ENCODE measurements around the gene KRT75. TPM values are rescaled to one million over a fixed set of nuclear protein-coding genes. Genes with fewer than 3 reads are reported as not detected.

The KRT75 gene
- polyA plus RNA-seq, 10 donors = 0.25 TPM; not detected in 9

DNA sequence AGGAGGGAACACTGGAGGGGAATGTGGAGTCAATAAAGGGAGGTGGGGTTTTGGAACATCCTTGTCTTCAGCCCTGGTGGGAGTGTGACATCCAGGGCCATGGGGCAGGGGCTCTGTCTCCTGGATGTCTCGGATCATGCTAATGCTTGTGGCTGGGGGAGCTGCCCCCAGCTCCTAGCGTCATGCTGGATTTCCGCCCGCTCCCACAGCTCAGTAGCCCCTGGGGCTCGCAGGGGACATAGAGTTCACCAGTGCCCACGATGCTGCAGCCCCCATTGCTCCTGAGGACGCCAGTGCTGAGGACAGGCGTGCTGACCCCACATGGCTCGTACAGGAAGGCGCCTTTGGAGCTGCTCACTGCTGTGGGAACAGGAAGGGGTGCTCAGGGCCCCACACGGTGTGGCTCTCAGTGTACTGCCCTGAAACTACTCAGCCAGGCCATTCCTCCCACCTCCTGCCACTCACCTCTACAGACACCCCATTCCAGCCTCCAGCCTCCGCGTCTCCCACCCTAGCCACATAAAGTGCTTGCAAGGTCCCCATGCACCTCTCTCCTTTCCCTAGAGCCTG lies 39.2 kb downstream of the KRT75 start:
- no peak for DNase-seq

DNA sequence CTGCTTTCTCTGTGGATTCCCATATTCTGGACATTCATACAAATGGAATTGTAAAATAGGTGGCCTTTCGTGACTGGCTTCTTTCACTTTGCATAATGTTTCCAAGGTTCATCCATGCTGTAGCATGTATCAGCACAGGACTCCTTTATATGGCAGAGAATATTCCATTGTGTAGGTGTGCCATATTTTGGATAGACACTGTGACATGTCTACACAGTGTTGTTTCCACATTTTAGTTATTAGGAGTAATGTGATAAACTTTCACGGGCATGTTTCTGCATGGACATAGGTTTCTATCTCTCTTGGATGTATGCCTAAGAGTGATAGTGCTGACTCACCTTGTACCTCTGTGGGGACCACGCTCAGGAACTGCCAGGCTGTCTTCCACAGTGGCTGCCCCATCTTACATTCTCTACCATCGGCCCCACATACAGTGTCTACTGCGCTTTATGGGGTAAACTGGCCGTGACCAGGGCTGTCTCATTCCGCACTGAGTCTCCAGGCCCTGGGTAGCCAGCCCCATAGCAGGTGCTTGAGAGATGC lies 41.6 kb downstream of the KRT75 start:
- DNase-seq = no peak

DNA sequence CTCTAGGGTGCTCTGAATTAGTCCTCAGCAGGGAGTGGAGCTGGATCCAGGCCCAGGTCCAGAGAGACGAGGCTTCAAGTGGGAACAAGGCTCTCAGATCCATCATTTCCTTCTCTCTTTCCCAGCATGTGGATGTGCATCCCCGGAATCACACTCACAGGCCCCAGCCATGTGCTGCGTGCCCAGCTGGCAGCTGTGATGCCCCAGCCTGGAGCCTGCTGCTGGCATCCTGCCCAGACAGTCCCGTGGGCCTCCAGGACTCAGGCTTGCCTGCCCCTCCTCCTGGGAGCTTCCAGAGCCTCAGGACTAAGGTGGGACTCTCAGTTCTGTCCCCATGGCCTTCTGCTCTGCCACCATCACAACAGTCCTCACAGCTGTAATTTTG lies 42.6 kb downstream of the KRT75 start:
- peak; percentile 29 to 52 (median 33) for DNase-seq

DNA sequence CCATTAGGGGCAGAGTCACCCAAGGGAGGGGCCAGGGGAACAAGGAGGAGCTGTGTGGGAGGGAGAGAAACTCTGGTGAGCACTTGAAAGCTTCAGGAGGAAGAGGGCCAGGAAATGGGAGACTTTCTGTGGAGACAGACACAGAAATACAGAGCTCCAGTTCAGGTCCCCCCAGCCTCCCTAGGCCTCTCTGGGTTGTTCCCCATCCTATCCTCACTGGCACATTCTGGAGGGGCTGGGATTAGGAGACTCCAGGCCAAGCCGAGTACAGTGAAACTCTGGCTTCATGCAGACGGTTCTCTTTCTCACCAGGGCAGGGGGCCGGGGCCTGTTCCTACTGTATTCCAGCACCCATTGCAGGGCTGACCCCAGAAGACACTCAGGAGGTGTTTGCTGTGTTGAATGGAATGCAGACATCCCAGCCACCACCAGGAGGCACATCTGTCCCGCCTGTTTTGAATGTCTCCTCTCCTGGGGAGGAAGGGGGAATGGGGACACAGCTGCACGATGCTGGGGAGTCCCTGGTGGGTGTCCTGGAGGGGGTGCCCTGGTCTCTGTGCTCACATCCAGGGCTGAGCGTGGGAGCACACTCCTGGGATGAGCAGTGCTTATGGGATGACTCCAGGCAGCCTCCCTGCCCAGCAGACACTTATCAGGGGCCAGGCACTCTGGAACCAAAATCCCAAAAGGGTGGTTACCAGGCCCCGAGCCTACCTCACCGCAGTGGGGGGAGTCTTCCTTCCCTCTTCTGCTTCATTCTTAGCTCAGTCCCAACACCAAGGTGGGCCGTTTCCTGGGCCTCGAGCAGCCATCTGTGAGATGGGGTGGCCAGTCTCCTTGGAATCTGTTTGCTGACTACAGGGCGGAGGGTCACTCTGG lies 43.2 kb downstream of the KRT75 start:
- DNase-seq = peak in 1 of 3 donors; percentile 15

DNA sequence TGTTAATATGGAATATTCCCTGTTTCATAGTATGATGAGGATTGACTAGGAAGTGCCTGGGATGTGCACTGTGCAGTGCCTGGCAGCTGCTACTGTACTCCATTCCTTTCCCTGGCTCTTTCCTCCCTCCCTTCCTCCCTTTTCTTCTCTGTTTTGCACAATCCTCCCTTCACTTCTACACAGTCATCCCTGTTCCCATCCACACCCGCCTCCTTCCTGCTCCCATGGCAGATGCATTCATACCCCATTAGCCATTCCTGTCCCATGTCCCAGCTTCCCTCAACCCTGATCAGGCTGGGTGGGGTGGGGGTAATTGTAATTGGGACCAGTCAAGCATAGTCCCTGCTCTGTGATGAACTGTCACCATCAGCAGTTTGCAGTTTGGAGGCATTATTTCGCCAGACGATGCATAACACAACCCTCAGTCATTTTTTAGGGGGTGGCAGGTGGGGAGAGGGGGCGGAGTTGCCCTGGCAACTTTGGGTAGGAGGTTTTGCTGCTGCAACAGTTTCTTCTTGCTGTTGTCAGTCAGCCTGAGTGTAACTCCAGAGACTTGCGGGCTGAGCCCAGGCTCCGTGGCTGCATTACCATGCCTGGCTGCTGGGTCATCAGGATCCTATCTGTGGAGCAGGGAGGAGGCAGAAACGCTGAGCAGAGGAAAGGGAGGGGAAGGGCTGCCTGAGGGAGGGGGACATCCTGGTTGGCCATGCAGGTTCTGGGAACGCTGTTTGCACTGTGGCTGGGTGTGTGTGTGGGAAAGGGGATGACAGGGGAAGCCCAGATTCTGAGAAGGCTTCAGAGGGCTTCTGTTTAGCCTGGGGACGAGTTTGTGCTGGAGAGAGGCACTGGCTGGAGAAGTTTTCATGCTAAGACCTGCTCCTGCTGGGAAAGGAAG lies 44.6 kb downstream of the KRT75 start:
- no peak for DNase-seq

DNA sequence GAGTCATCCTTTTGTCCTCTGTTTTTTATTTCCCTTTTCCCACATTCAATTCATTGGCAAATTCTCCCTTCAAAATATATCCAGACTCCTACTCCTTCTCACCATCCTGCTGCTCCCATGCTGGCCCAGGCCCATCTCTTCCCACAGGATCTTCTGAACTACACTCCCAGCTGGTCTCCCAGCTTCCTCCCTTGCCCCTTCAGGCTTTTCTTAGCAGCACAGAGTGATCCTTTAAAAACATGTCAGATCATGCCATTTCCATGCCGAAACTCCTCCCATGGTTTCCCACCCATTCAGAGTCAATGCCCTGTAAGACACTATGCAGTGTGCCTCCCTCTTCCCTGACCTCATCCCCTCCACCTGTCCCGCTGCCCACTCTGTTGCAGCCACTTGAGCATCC lies 46.3 kb downstream of the KRT75 start:
- DNase-seq = no peak

DNA sequence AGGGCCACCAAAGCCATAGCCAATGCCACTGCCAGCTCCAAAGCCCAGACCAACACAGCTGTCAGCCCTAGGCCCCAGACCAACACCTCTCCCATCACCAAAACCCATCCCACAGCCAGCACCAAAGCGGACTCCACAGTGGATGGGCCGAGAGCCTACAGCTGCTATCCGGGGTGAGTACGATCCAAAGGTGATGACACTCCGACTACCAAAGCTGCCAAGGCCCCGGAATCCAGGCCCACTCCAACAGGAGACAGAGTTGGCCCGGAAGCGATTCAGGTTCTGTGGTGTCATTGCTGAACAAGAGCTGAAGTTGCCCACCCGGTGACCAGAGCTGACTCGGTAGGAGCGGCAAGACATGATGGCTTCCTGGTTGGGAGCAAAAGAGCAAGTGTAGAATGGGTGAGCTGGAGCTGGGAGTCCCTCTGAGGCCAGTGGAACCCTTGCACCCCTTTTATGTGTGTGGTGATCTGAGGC lies 48.9 kb downstream of the KRT75 start, which contains the start of gene KRT84:
TSS of gene KRT84 (minus strand) at position 427 of the 477 bp plus-strand sequence. CDS start at position 360, 67 bp downstream.
- DNase-seq = no peak

DNA sequence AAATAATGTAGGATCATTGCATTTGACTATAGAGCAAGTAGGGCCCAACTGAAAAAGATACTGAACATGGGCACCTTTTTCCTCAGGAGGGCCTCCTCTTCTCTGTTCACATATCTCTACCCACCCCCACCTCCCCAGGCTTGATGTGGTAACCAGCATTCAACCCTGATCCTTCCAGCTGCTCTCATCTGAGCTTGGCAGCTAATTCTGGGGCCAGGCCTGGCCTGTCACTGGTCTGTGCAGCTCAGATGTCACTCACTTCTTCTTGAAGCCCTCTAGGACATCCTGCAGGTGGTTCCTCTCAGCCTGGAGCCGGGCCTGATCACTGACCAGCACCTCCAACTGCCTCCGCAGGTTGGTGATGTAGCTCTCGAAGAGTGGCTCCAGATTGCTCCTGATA lies 50.8 kb downstream of the KRT75 start:
- no peak for DNase-seq

DNA sequence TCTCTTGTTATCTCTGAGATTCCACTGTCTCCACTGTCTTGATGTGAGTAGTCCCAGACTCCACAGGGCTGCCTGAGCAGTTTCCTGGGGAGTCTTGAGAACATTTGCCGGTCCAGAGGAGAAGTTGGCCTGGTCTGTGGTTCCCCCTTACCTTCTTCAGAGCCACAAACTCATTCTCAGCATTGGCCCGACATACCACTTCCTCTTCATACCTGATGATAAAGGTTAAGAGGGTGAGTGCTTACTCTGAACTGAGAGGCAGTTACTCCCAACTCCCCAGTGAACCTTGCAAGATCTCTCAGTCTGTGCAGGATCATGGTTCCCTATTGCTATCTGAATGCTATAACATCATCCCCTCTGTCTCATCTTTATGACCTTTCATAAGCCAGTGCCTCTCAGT lies 51.3 kb downstream of the KRT75 start:
- DNase-seq = no peak

DNA sequence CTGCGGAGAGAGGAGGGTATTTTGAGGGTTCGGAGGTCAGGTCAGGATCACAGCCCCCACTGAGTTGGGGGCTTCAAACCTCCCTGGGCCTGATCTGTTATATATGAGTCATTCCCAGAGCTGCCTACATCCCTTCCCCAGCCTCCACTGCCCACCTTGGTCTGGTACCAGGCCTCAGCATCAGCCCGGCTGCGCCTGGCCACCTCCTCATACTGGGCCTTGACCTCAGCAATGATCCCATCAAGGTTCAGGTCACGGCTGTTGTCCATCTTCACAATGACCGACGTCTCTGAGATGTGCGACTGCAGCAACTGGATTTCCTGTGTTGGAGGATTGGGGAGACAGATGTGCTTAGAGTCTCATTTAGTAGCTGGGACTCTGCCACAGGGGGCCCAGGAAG lies 53.0 kb downstream of the KRT75 start:
- no peak for DNase-seq

DNA sequence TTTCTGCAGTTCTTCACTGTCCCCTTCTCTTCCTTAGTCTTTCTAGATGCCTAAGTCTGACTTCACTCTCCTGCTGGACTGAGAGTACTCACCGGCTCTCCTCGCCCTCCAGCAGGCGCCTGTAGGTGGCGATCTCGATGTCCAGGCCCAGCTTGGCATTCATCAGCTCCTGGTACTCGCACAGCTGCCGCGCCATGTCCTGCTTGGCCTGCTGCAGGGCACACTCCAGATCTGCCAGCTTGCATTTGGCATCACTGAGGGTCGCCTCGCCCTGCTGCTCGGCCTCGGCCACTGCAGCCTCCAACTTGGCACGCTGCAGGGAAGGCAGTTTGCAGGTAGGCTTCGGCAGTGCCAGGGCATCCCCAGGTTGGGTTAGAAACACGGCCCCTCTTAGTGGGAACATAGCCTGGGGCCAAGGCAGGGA lies 53.9 kb downstream of the KRT75 start:
- DNase-seq = peak in 2 of 3 donors; percentile 17 to 20

DNA sequence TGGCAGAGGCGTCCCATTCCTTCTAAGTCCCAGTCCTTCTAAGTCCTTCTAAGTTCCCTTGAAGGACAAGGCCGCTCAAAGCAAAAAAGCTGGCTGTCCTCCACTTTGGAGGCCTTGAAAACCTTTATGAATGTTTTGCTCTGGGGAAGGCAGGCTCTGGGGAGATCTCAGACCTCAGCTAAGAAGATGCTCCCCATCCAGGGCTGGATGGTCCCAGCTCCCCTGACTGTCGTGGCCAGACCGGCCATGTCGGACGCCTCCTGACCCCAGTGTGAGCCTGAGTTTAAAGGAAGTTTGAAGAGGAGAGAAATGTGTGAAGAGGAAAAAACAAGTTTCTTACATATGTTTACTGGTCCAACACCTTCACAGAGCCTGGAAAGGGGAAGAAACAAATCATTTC lies 54.6 kb downstream of the KRT75 start:
- no peak for DNase-seq

DNA sequence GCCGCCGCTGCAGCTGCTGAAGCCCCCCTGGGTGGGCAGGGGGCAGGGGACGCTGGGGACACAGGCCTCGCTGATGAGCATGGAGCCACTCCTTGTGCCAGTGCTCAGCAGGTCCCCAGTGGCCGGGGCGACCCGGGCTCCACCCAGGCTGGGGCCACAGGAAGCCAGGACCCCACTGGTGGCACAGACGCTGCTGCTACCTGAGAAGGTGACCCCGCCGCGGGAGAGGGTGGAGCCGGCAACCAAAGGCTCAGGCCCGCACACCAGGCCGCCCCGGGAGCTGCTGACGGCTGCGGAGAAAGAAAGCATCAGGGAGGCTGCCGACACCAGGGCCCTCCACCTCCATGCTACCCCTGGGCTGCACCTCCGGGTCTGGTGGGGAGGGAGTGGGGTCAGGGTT lies 56.1 kb downstream of the KRT75 start:
- no peak for DNase-seq

DNA sequence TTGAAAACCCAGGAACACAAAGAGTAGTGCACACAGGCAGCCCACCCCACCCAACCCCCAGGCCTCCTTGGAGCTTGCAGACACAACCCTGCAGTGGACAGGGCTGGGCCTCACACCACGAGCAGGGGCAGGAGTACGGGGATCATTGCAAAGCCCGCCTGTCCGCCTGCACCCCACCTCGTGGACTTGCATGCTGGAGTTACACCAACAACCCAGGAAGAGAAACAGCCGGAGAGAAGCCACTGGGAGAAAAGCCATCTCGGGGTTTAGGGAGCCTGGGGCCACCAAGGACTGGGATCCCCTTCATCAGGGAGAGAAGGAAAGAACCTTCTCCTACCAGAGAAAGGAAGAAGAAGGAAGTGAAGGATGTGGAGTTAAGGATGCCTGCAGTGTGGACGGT lies 56.9 kb downstream of the KRT75 start:
- no peak for DNase-seq

Other genes with a start within 250 kb of the KRT75 start
- gene KRT80, start 242.4 kb downstream of the KRT75 start, polyA plus RNA-seq (ENCODE audit: insufficient read length in 10 of 10) = 10 to 100 TPM in 2 of 10 donors, 1 to 10 TPM in 8; 4.4 to 12.8 (median 7.6) TPM
- gene KRT7, start 201.1 kb downstream of the KRT75 start, polyA plus RNA-seq (ENCODE audit: insufficient read length in 10 of 10) = 1 to 10 TPM in 2 of 10 donors, under 1 TPM in 5, not detected in 3; 0.16 to 4.3 (median 0.65) TPM
- under 1 TPM in 8 of 10 donors, not detected in 2; 0.15 to 0.52 (median 0.28) TPM for gene KRT86, start 159.7 kb downstream of the KRT75 start, polyA plus RNA-seq (ENCODE audit: insufficient read length in 10 of 10)
- gene KRT81, start 142.8 kb downstream of the KRT75 start, polyA plus RNA-seq (ENCODE audit: insufficient read length in 10 of 10) = under 1 TPM in 4 of 10 donors, not detected in 6; 0.08 to 0.18 (median 0.10) TPM
- gene KRT83, start 113.0 kb downstream of the KRT75 start, polyA plus RNA-seq (ENCODE audit: insufficient read length in 10 of 10) = not detected
- gene KRT85, start 66.9 kb downstream of the KRT75 start, polyA plus RNA-seq (ENCODE audit: insufficient read length in 10 of 10) = 1 to 10 TPM in 1 of 10 donors, not detected in 9; 1.7 TPM
- gene KRT84, start 48.7 kb downstream of the KRT75 start, polyA plus RNA-seq (ENCODE audit: insufficient read length in 10 of 10) = not detected
- not detected for gene KRT82, start 28.0 kb downstream of the KRT75 start, polyA plus RNA-seq (ENCODE audit: insufficient read length in 10 of 10)
- gene KRT6B, start 17.8 kb upstream of the KRT75 start, polyA plus RNA-seq (ENCODE audit: insufficient read length in 10 of 10) = 1 to 10 TPM in 1 of 10 donors, under 1 TPM in 1, not detected in 8; 0.14 to 3.1 TPM
- gene KRT6C, start 39.4 kb upstream of the KRT75 start, polyA plus RNA-seq (ENCODE audit: insufficient read length in 10 of 10) = 1 to 10 TPM in 1 of 10 donors, under 1 TPM in 1, not detected in 8; 0.32 to 1.3 TPM
- 10 to 100 TPM in 2 of 10 donors, under 1 TPM in 1, not detected in 7; 0.20 to 38.7 (median 20.8) TPM for gene KRT6A, start 58.9 kb upstream of the KRT75 start, polyA plus RNA-seq (ENCODE audit: insufficient read length in 10 of 10)
- 100 to 1,000 TPM in 2 of 10 donors, 1 to 10 TPM in 3, under 1 TPM in 4, not detected in 1; 0.43 to 538 (median 1.1) TPM for gene KRT5, start 86.0 kb upstream of the KRT75 start, polyA plus RNA-seq (ENCODE audit: insufficient read length in 10 of 10)
- not detected for gene KRT71, start 118.8 kb upstream of the KRT75 start, polyA plus RNA-seq (ENCODE audit: insufficient read length in 10 of 10)
- gene KRT74, start 139.5 kb upstream of the KRT75 start, polyA plus RNA-seq (ENCODE audit: insufficient read length in 10 of 10) = under 1 TPM in 2 of 10 donors, not detected in 8; 0.08 to 0.12 TPM
- 1 to 10 TPM in 1 of 10 donors, under 1 TPM in 1, not detected in 8; 0.30 to 1.5 TPM for gene KRT72, start 167.1 kb upstream of the KRT75 start, polyA plus RNA-seq (ENCODE audit: insufficient read length in 10 of 10)
- 1 to 10 TPM in 1 of 10 donors, under 1 TPM in 1, not detected in 8; 0.08 to 1.1 TPM for gene KRT73, start 184.2 kb upstream of the KRT75 start, polyA plus RNA-seq (ENCODE audit: insufficient read length in 10 of 10)
- gene KRT2, start 217.8 kb upstream of the KRT75 start, polyA plus RNA-seq (ENCODE audit: insufficient read length in 10 of 10) = 1 to 10 TPM in 1 of 10 donors, under 1 TPM in 1, not detected in 8; 0.08 to 1.8 TPM
- 100 to 1,000 TPM in 2 of 10 donors, 1 to 10 TPM in 6, under 1 TPM in 2; 0.47 to 543 (median 2.3) TPM for gene KRT1, start 246.0 kb upstream of the KRT75 start, polyA plus RNA-seq (ENCODE audit: insufficient read length in 10 of 10)